Measurements from ENCODE around the gene SUGP2.
"Not testable (repeated sequence)": the region's sequence is repeated elsewhere in the genome, so short reads cannot be mapped to it uniquely, and the experiment has no call there.

SUGP2 gene

GRCh38 chr19:19026299-19026971 lies 6.9 kb downstream of the SUGP2 start:
- in situ Hi-C loops (cut with HindIII; ENCODE audit: low sequenced_read_pairs) = no loop called here
- DNase-seq (ENCODE audit: low read depth, low spot score) = no peak
- no peak overlapping the region for H3K4me3 ChIP-seq (ENCODE audit: low read depth, low read length)
- no peak for TF ChIP-seq CTCF (IDR thresholded peaks at IDR 0.05; ENCODE audit: low read depth, low read length)

GRCh38 chr19:19025861-19026260 lies 7.5 kb downstream of the SUGP2 start:
- no peak for TF ChIP-seq CTCF (IDR thresholded peaks at IDR 0.05; ENCODE audit: low read depth, low read length)
- in situ Hi-C loops (cut with HindIII; ENCODE audit: low sequenced_read_pairs) = no loop called here
- no peak overlapping the region for H3K4me3 ChIP-seq (ENCODE audit: low read depth, low read length)
- no peak for DNase-seq (ENCODE audit: low read depth, low spot score)

GRCh38 chr19:19023376-19023775 lies 9.9 kb downstream of the SUGP2 start:
- in situ Hi-C loops (cut with HindIII; ENCODE audit: low sequenced_read_pairs); H3K4me3 ChIP-seq (ENCODE audit: low read depth, low read length); DNase-seq (ENCODE audit: low read depth, low spot score): not testable (repeated sequence)

GRCh38 chr19:19022380-19022961 lies 10.8 kb downstream of the SUGP2 start:
- DNase-seq (ENCODE audit: low read depth, low spot score) = no peak
- in situ Hi-C loops (cut with HindIII; ENCODE audit: low sequenced_read_pairs) = no loop called here
- no peak for TF ChIP-seq CTCF (IDR thresholded peaks at IDR 0.05; ENCODE audit: low read depth, low read length)

GRCh38 chr19:19021115-19021514 lies 12.2 kb downstream of the SUGP2 start:
- DNase-seq (ENCODE audit: low read depth, low spot score) = peak; percentile 46
- in situ Hi-C loops (cut with HindIII; ENCODE audit: low sequenced_read_pairs) = no loop called here
- no peak for TF ChIP-seq CTCF (IDR thresholded peaks at IDR 0.05; ENCODE audit: low read depth, low read length)
- H3K4me3 ChIP-seq (ENCODE audit: low read depth, low read length) = no peak overlapping the region

More at GRCh38 chr19:19022380-19022961, 10.8 kb downstream of the SUGP2 start:
- H3K4me3 ChIP-seq (ENCODE audit: low read depth, low read length) = no peak overlapping the region

GRCh38 chr19:19010551-19010950 lies 22.8 kb downstream of the SUGP2 start:
- in situ Hi-C loops (cut with HindIII; ENCODE audit: low sequenced_read_pairs) = no loop called here
- H3K4me3 ChIP-seq (ENCODE audit: low read depth, low read length) = no peak overlapping the region
- DNase-seq (ENCODE audit: low read depth, low spot score) = no peak
- no peak for TF ChIP-seq CTCF (IDR thresholded peaks at IDR 0.05; ENCODE audit: low read depth, low read length)

- TF ChIP-seq CTCF (IDR thresholded peaks at IDR 0.05; ENCODE audit: low read depth, low read length) = no peak
- DNase-seq (ENCODE audit: low read depth, low spot score) = no peak
- in situ Hi-C loops (cut with HindIII; ENCODE audit: low sequenced_read_pairs) = no loop called here
- H3K4me3 ChIP-seq (ENCODE audit: low read depth, low read length) = no peak overlapping the region
Measured at GRCh38 chr19:19009951-19010350, 23.4 kb downstream of the SUGP2 start.

All from astrocyte of the spinal cord (primary cell).